OCI-LY1 (cell line): ENCODE data around the gene PRDM15.

Experiments
- H2AFZ ChIP-seq: fragments of 200-600 bp; sonication (generic), shearing (Covaris generic); 2 replicates; pipeline ENCODE4 v1.6.0; 2014; ENCODE audit warnings: antibody characterized with exemption, mild to moderate bottlenecking, low read length
- H3F3A ChIP-seq: fragments of 200-600 bp; sonication (generic), shearing (Covaris generic); 2 replicates; pipeline ENCODE4 v1.6.0; 2014; ENCODE audit warnings: mild to moderate bottlenecking, antibody characterized with exemption, low read length, moderate library complexity; ENCODE audit not compliant: insufficient read depth
- H3K27ac ChIP-seq: fragments of 200-600 bp; sonication (generic); 2 replicates; pipeline ENCODE4 v1.5.1; 2014; ENCODE audit warnings: low read length, mixed run types, mild to moderate bottlenecking, low read depth; ENCODE audit not compliant: poor library complexity, severe bottlenecking
- H3K27me3 ChIP-seq: fragments of 200-600 bp; sonication (generic); 2 replicates; pipeline ENCODE4 v1.6.0; 2014; ENCODE audit warnings: antibody characterized with exemption, mild to moderate bottlenecking, low read length, moderate library complexity; ENCODE audit not compliant: insufficient read depth
- H3K36me3 ChIP-seq: fragments of 200-600 bp; sonication (generic); 2 replicates; pipeline ENCODE4 v1.6.1; 2014; ENCODE audit warnings: mild to moderate bottlenecking, antibody characterized with exemption, low read length, moderate library complexity, mixed read lengths; ENCODE audit not compliant: insufficient read depth
- H3K4me1 ChIP-seq: fragments of 200-600 bp; sonication (generic); 2 replicates; pipeline ENCODE4 v1.5.1; 2014; ENCODE audit warnings: mild to moderate bottlenecking, low read length, moderate library complexity; ENCODE audit not compliant: insufficient read depth, severe bottlenecking
- H3K4me2 ChIP-seq: fragments of 200-600 bp; sonication (generic), shearing (Covaris generic); 2 replicates; pipeline ENCODE4 v1.6.1; 2014; ENCODE audit warnings: low read length
- H3K4me3 ChIP-seq: fragments of 200-600 bp; sonication (generic); 2 replicates; pipeline ENCODE4 v1.5.1; 2014; ENCODE audit warnings: low read length, low read depth, mild to moderate bottlenecking, mixed read lengths; ENCODE audit not compliant: poor library complexity, severe bottlenecking
- H3K79me2 ChIP-seq: fragments of 200-600 bp; shearing (Covaris generic); 2 replicates; pipeline ENCODE4 v1.6.1; 2016; ENCODE audit warnings: mixed run types, low read length, mixed read lengths; ENCODE audit not compliant: insufficient read depth
- H3K9ac ChIP-seq: fragments of 200-600 bp; sonication (generic), shearing (Covaris generic); 2 replicates; pipeline ENCODE4 v1.6.1; 2014; ENCODE audit warnings: mild to moderate bottlenecking, low read length, mixed read lengths
- H3K9me2 ChIP-seq: fragments of 200-600 bp; sonication (generic), shearing (Covaris generic); 2 replicates; pipeline ENCODE4 v1.6.1; 2014; ENCODE audit warnings: low read depth, mild to moderate bottlenecking, low read length, mixed read lengths
- H3K9me3 ChIP-seq: fragments of 200-600 bp; shearing (Covaris generic); 2 replicates; pipeline ENCODE4 v1.6.1; 2014; ENCODE audit warnings: low read length, mixed read lengths
- H4K20me1 ChIP-seq: fragments of 200-600 bp; sonication (generic), shearing (Covaris generic); 2 replicates; pipeline ENCODE4 v1.6.0; 2016; ENCODE audit warnings: mild to moderate bottlenecking, low read length; ENCODE audit not compliant: insufficient read depth
- CTCF ChIP-seq: fragments of 200-600 bp; sonication (generic), shearing (Covaris generic); IDR thresholded peaks from 2 replicates; pipeline ENCODE4 v1.5.1; 2017; ENCODE audit warnings: mild to moderate bottlenecking, antibody characterized with exemption, low read length, moderate library complexity, mixed read lengths
- EZH2 ChIP-seq: fragments of 200-600 bp; sonication (generic), shearing (Covaris generic); IDR thresholded peaks from 2 replicates; pipeline ENCODE4 v1.8.0; 2017; ENCODE audit warnings: borderline replicate concordance, mixed run types, mild to moderate bottlenecking, antibody characterized with exemption, low read length, moderate library complexity, mixed read lengths

PRDM15 gene

GRCh38 chr21:41809891-41810596 lies 69.1 kb downstream of the PRDM15 start:
- Histone ChIP-seq H3F3A (no peaks in the 10 kb centered on the region), H3K4me3 (no peak overlapping the region), H3K79me2 (0 out of 2 replicates have a peak, but pooled peaks cover 3% of the 10 kb centered on the region), H3K4me1 (no peaks in the 10 kb centered on the region), H3K9ac (no peak overlapping the region), H2AFZ (no peak overlapping the region), H3K9me2 (no peaks in the 10 kb centered on the region), H3K4me2 (no peak overlapping the region), H4K20me1 (no peaks in the 10 kb centered on the region), H3K27ac (no peak overlapping the region), H3K36me3 (peaks cover 86% of the 10 kb centered on the region), H3K9me3 (no peaks in the 10 kb centered on the region), H3K27me3 (no peaks in the 10 kb centered on the region)
- TF ChIP-seq EZH2 (no peak), CTCF (no peak)

GRCh38 chr21:41808846-41809245 lies 70.3 kb downstream of the PRDM15 start:
- peaks cover 92% of the 10 kb centered on the region for H3K36me3 ChIP-seq
- TF ChIP-seq CTCF = no peak
- no peak for TF ChIP-seq EZH2
- H4K20me1 ChIP-seq = no peaks in the 10 kb centered on the region
- no peak overlapping the region for H3K27ac ChIP-seq
- 0 out of 2 replicates have a peak, but pooled peaks cover 3% of the 10 kb centered on the region for H3K79me2 ChIP-seq
- H3K4me1 ChIP-seq = no peaks in the 10 kb centered on the region
- H3K9me2 ChIP-seq = no peaks in the 10 kb centered on the region
- H2AFZ ChIP-seq = no peak overlapping the region
- no peak overlapping the region for H3K4me3 ChIP-seq
- no peaks in the 10 kb centered on the region for H3K9me3 ChIP-seq
- H3K27me3 ChIP-seq = no peaks in the 10 kb centered on the region
- H3K4me2 ChIP-seq = no peak overlapping the region
- H3F3A ChIP-seq = no peaks in the 10 kb centered on the region
- H3K9ac ChIP-seq = no peak overlapping the region

DNA sequence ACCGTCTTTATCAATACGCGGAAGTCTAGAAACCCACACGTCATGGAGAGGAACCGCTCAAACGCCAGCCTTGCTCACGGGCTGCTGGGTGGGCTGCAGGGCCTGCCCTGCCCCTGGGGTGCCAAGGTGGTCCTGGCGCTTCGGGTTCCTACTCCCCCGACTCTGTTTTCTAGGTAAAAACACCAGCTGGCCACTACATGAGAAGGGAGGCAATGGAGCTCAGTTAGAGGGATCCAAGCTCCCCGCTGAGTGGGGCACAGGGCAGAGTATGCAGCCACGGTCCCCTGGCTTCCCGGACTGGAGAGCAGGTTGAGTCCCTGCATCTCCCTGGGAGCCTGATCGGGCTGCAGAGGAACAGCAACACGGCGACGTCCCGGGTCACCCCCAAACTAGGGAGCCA lies 71.0 kb downstream of the PRDM15 start:
- TF ChIP-seq EZH2 (no peak), CTCF (no peak)
- no peaks in the 10 kb centered on the region for H3K9me2 ChIP-seq
- H4K20me1 ChIP-seq = no peaks in the 10 kb centered on the region
- no peaks in the 10 kb centered on the region for H3K4me1 ChIP-seq
- no peaks in the 10 kb centered on the region for H3K27me3 ChIP-seq
- no peak overlapping the region for H2AFZ ChIP-seq
- H3K36me3 ChIP-seq = peaks cover 93% of the 10 kb centered on the region
- no peak overlapping the region for H3K9ac ChIP-seq
- no peaks in the 10 kb centered on the region for H3F3A ChIP-seq
- H3K4me3 ChIP-seq = no peak overlapping the region
- H3K4me2 ChIP-seq = no peak overlapping the region
- no peaks in the 10 kb centered on the region for H3K9me3 ChIP-seq
- 0 out of 2 replicates have a peak, but pooled peaks cover 3% of the 10 kb centered on the region for H3K79me2 ChIP-seq
- no peak overlapping the region for H3K27ac ChIP-seq
